GM12873 (cell line): Measurements from ENCODE around the gene PUS10.

ENCODE experiments used
- TF ChIP-seq, protein P1 (sequence below): IDR thresholded peaks from 2 replicates; pipeline ENCODE4 v1.5.1; 2012; ENCODE audit warnings: low read depth, mild to moderate bottlenecking, moderate library complexity, low read length, control low read depth; ENCODE audit not compliant: insufficient read depth; ENCODE audit errors: missing control alignments

The PUS10 gene, protein sequence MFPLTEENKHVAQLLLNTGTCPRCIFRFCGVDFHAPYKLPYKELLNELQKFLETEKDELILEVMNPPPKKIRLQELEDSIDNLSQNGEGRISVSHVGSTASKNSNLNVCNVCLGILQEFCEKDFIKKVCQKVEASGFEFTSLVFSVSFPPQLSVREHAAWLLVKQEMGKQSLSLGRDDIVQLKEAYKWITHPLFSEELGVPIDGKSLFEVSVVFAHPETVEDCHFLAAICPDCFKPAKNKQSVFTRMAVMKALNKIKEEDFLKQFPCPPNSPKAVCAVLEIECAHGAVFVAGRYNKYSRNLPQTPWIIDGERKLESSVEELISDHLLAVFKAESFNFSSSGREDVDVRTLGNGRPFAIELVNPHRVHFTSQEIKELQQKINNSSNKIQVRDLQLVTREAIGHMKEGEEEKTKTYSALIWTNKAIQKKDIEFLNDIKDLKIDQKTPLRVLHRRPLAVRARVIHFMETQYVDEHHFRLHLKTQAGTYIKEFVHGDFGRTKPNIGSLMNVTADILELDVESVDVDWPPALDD

DNA sequence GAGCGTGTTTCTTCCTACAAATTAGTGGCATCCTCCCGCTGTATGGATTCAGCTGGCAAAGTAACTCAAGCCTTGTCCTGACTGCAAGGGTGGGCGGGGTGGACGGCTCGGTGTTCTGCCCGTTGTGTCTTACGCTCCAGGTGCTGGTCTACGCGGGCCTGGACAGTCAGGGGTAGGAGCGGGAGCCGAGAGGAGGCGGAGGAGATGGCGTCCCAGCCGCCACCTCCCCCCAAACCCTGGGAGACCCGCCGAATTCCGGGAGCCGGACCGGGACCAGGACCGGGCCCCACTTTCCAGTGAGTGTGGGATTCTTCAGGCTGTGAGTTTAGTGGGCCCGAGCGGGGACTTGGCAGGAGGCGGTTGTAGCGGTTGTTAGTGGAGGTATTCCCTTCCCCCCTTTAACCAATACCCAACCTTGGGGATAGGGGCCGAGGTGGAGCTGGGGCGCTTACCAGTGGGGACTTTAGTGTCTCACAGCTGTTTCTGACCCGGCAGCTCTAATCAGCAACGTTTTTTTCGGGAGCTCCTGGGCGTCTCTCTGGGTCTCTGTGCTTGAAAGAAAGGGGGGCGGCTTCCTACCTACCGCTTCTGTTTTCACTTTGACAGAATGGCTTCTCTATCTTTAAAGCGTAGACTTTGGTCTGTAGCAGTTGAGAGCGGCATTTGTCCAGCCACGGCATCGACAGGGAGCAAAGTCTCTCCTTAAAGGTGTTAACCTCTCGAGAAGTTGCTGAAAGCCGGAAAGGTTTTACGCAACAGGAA lies at the start of gene PUS10, which contains the start of gene PEX13:
Gene PUS10 (minus strand): TSS at position 700 of the 762 bp plus-strand sequence. CDS start 6,365 bp downstream, outside the sequence.
Gene PEX13 (plus strand): TSS at position 165 of the 762 bp plus-strand sequence. CDS start 40 bp downstream, at position 205.
- TF ChIP-seq, protein P1, sequence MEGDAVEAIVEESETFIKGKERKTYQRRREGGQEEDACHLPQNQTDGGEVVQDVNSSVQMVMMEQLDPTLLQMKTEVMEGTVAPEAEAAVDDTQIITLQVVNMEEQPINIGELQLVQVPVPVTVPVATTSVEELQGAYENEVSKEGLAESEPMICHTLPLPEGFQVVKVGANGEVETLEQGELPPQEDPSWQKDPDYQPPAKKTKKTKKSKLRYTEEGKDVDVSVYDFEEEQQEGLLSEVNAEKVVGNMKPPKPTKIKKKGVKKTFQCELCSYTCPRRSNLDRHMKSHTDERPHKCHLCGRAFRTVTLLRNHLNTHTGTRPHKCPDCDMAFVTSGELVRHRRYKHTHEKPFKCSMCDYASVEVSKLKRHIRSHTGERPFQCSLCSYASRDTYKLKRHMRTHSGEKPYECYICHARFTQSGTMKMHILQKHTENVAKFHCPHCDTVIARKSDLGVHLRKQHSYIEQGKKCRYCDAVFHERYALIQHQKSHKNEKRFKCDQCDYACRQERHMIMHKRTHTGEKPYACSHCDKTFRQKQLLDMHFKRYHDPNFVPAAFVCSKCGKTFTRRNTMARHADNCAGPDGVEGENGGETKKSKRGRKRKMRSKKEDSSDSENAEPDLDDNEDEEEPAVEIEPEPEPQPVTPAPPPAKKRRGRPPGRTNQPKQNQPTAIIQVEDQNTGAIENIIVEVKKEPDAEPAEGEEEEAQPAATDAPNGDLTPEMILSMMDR = no peak

DNA sequence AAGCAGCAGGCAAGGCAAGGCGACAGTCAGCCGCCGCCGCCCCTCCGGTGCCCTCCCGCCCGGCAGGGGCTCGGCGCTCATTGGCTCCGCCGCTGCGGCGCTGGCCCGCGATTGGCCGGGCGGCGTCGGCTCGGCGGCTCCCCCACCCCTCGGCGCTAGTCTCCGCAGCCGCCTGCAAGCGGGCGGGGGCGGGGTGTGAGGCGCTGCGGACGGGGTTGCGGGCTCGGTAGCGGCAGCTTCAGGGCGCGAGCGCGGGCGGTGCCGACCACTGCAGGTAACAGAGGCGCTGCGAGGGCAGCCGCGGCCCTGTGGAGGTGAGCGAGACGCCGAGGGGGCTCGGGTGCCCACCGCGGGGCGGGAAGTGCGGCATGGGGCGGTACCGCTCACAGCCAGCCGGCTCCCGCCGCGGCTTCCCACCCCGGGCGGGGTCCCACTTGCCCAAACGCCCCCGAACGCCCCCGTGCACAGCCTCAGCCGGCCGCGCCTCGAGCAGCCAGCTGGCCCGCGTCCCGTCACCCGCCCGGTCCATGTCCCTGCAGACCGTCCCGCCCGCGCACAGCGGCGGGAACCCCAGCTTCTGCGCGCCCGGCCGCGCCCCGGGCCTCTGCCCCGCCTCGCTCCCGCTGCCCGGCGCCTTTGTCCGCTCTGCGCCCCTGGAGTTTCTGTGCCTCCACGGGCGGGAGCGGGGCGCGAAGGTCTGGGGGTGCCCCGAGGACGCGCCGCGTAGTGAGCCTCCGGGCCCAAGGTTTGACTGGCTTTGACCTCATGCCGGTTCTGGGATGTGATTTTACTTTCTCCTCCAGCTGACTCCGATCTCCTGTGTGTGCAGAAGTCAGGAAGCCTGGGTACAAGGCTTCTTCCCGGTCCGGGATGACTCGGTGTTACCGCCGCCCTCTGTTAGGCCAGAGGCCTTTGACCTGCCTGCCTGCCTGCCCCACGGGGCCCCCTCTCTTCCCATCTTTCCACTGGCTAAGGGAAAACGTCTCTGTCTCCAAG lies 48.0 kb upstream of the PUS10 start, which contains the start of gene SANBR:
Gene SANBR (plus strand): TSS at position 158 of the 996 bp plus-strand sequence. CDS start 4,480 bp downstream, outside the sequence.
- TF ChIP-seq, protein P1 = no peak

DNA sequence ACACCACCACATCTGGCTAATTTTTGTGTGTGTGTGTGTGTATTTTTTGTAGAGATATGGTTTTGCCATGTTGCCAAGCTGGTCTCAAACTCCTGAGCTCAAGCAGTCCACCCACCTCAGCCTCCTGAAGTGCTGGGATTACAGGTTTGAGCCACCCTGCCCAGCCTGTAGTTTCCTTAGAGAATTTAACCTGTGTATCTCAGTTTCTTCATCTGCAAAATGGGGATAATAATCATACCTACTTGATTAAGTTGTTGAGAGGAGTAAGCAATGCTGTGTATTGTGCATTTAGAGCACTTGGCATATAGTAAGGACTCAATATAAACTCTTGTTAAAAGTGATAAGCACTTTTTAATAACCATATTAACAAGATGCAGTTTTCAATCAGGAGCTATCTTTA lies 41.3 kb upstream of the PUS10 start:
- TF ChIP-seq, protein P1 = no peak

DNA sequence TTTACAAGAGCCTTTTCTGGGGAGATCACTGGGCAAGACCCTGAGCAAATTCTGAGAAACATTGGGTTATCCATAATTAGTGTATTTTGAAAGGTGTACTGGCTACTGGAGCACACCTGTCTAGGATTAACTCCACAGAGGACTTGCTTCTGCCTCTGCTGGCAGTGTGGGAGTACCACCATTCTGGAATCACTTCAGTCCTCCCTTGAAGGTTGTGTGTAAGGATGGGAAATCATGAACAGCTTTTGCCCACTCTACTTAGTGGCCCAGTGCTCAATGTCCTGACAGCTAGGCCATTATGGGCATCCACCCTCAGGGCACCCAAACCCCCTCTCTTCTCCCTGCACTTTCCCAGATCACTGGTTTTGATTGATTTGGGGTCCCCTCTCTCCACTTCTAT lies 39.5 kb upstream of the PUS10 start:
- TF ChIP-seq, protein P1 = no peak

DNA sequence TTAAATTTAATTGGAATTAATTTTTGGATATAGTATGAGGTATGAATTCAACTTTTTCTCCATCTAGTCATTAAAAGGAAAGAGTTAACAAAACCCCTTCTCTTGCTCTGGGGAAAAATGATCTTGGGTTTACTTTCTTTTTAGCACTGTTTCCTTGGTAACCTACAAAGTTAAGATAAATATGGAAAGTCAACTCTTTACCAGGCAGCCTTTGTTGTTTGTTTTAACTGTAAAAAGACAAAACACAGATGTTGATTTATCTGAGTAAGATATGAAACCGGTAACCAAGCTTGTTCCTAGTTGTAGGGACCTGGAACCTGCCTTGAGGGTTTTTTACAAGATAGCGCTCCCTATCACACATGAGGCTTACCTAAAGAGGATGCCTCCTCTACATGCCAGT lies 37.5 kb upstream of the PUS10 start:
- TF ChIP-seq, protein P1 = no peak

DNA sequence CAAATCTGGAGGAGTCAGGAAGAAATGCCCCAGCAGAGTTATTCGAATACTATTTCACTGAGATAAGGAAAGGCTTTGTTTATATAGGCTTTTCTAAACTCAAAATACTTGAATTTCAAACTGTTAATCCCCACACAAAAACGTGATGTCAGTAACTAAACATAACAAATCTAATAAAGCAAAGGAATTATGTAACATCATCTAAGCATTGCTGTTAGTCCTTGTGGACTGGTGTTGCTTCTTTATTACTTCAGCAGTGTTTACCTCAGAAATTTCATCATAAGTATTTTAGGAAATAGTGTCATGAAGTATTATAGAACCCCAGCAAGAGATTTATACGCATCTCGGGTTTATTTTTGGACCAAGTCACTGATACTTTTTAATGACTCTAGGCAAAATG lies 27.9 kb upstream of the PUS10 start:
- TF ChIP-seq, protein P1 = no peak
